ENCODE results near the gene TPM2. TPM values are rescaled to one million over a fixed set of nuclear protein-coding genes. Genes with fewer than 3 reads are reported as not detected.

TPM2 gene
- total RNA-seq, 1 experiment from 2014 or later: 7.0 TPM

DNA sequence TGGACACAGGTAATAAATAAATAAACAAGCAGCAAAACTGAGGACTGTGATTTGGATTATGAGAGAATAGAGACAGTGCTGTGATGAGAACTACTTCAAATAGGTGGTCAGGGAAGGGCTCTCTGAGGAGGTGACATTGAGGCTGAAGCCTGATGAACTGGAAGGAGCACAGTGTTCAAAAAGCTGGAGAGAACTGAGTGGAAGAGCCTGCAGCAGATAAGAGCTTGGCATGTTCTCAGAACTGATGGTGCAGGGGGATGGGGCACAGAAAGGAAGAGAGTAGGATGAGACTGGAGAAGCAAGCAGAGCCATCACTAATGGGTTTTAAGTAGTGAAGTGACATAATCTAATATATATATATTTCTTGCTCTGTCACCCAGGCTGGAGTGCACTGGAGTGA lies 11.2 kb upstream of the TPM2 start:
- H4K20me1 ChIP-seq (ENCODE audit: low read length): no peaks in the 10 kb centered on the region
- H3K4me2 ChIP-seq (ENCODE audit: low read length): no peak overlapping the region
- no TSS peak for BruUV-seq (replicated peaks)
- ChIA-PET CTCF (no interaction called here), POLR2A (ENCODE audit: unreplicated experiment) (no interaction called here)
- no peaks in the 10 kb centered on the region for H3K79me2 ChIP-seq (ENCODE audit: low read length)
- no peaks in the 10 kb centered on the region for H3K9me3 ChIP-seq (ENCODE audit: low read length)
- no peaks in the 10 kb centered on the region for H3F3A ChIP-seq (ENCODE audit: low read length, unreplicated experiment)
- ATAC-seq (no peak), DNase-seq (no peak)
- H3K27me3 ChIP-seq (ENCODE audit: low read length): no peaks in the 10 kb centered on the region
- peaks cover 8% of the 10 kb centered on the region for H3K4me1 ChIP-seq (ENCODE audit: insufficient read depth, low read length)
- no peak overlapping the region for H3K9ac ChIP-seq (ENCODE audit: low read length)
- peaks cover 50% of the 10 kb centered on the region for H3K36me3 ChIP-seq (ENCODE audit: low read depth, low read length)
- H3K27ac ChIP-seq (ENCODE audit: low read length): no peak overlapping the region
- no peak overlapping the region for H2AFZ ChIP-seq (ENCODE audit: low read length)
- TF ChIP-seq EZH2 (IDR thresholded peaks at IDR 0.05; ENCODE audit: low read length, unreplicated experiment): no peak
- no peaks in the 10 kb centered on the region for H3K9me2 ChIP-seq (replicated peaks; ENCODE audit: low read length)
- no peak overlapping the region for H3K4me3 ChIP-seq (ENCODE audit: low read length)
- intact Hi-C loops (cut with micrococcal nuclease): no loop called here

DNA sequence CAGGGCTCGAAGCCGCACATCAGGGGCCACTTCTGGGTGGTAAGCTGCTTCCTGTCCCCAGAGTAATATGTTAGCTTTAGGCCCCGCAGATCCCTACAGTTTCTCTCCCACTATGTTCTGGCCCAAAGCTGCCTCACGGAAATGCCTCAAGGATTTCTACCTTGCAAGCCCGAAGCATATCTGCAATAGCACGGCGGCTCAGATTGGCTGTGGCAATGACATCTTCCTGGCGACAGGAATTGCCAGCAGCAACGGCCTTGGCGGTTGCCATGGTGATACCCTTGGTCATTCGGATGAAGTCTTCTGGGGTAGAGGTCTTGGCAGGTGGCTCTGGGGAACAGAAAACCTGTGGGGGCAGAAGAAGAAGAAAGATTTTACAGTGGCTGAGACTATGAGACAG lies 10.3 kb upstream of the TPM2 start:
- H3K4me2 ChIP-seq (ENCODE audit: low read length): no peak overlapping the region
- H3K9me3 ChIP-seq (ENCODE audit: low read length): no peaks in the 10 kb centered on the region
- peaks cover 12% of the 10 kb centered on the region for H3K4me1 ChIP-seq (ENCODE audit: insufficient read depth, low read length)
- H3F3A ChIP-seq (ENCODE audit: low read length, unreplicated experiment): no peaks in the 10 kb centered on the region
- H3K4me3 ChIP-seq (ENCODE audit: low read length): no peak overlapping the region
- peaks cover 45% of the 10 kb centered on the region for H3K36me3 ChIP-seq (ENCODE audit: low read depth, low read length)
- no peak overlapping the region for H3K9ac ChIP-seq (ENCODE audit: low read length)
- no peaks in the 10 kb centered on the region for H3K79me2 ChIP-seq (ENCODE audit: low read length)
- CTCF ChIA-PET: no interaction called here
- no peak overlapping the region for H2AFZ ChIP-seq (ENCODE audit: low read length)
- TF ChIP-seq, protein P1, sequence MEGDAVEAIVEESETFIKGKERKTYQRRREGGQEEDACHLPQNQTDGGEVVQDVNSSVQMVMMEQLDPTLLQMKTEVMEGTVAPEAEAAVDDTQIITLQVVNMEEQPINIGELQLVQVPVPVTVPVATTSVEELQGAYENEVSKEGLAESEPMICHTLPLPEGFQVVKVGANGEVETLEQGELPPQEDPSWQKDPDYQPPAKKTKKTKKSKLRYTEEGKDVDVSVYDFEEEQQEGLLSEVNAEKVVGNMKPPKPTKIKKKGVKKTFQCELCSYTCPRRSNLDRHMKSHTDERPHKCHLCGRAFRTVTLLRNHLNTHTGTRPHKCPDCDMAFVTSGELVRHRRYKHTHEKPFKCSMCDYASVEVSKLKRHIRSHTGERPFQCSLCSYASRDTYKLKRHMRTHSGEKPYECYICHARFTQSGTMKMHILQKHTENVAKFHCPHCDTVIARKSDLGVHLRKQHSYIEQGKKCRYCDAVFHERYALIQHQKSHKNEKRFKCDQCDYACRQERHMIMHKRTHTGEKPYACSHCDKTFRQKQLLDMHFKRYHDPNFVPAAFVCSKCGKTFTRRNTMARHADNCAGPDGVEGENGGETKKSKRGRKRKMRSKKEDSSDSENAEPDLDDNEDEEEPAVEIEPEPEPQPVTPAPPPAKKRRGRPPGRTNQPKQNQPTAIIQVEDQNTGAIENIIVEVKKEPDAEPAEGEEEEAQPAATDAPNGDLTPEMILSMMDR (conservative IDR thresholded peaks at IDR 0.05; ENCODE audit: low read depth, low read length): no peak
- TF ChIP-seq EZH2phosphoT487 (IDR thresholded peaks at IDR 0.05; ENCODE audit: borderline replicate concordance, low read length) (no peak), EZH2 (IDR thresholded peaks at IDR 0.05; ENCODE audit: low read length, unreplicated experiment) (no peak)
- intact Hi-C loops (cut with micrococcal nuclease): no loop called here
- DNase-seq (no peak), ATAC-seq (no peak)
- no peak overlapping the region for H3K27ac ChIP-seq (ENCODE audit: low read length)
- H3K27me3 ChIP-seq (ENCODE audit: low read length): no peaks in the 10 kb centered on the region
- POLR2A ChIA-PET (ENCODE audit: unreplicated experiment): no interaction called here
- no peaks in the 10 kb centered on the region for H4K20me1 ChIP-seq (ENCODE audit: low read length)
- no TSS peak for BruUV-seq (replicated peaks)
- H3K9me2 ChIP-seq (replicated peaks; ENCODE audit: low read length): no peaks in the 10 kb centered on the region

DNA sequence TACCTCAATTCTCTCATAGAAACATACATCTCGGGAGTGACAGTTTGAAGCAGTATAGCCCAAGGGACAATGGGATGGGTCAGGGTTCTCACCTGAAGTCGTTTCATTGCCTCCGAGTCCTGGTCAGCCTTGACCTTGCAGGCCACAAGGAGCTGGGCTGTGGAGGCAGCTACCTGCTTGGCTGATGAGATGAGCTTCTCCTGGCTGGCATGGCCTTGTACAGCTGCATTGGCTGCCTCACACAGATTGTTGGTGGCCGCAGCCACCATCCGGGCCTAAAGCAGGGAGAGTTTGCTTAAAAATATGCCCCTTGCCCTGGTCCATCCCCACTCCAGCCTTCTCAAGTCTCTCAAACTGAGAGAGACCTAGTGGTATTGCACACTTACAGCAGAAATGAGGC lies 8.5 kb upstream of the TPM2 start:
- Histone ChIP-seq H3K4me1 (ENCODE audit: insufficient read depth, low read length) (peaks cover 12% of the 10 kb centered on the region), H3K27me3 (ENCODE audit: low read length) (no peaks in the 10 kb centered on the region), H3K9me3 (ENCODE audit: low read length) (no peaks in the 10 kb centered on the region), H3K4me2 (ENCODE audit: low read length) (no peak overlapping the region), H4K20me1 (ENCODE audit: low read length) (no peaks in the 10 kb centered on the region), H3F3A (ENCODE audit: low read length, unreplicated experiment) (no peaks in the 10 kb centered on the region), H3K4me3 (ENCODE audit: low read length) (no peak overlapping the region), H3K79me2 (ENCODE audit: low read length) (no peaks in the 10 kb centered on the region), H2AFZ (ENCODE audit: low read length) (no peak overlapping the region), H3K9me2 (replicated peaks; ENCODE audit: low read length) (no peaks in the 10 kb centered on the region), H3K9ac (ENCODE audit: low read length) (no peak overlapping the region), H3K36me3 (ENCODE audit: low read depth, low read length) (peaks cover 33% of the 10 kb centered on the region), H3K27ac (ENCODE audit: low read length) (no peak overlapping the region)
- no peak for ATAC-seq
- no peak for TF ChIP-seq EZH2phosphoT487 (IDR thresholded peaks at IDR 0.05; ENCODE audit: borderline replicate concordance, low read length)
- no peak for TF ChIP-seq EZH2 (IDR thresholded peaks at IDR 0.05; ENCODE audit: low read length, unreplicated experiment)
- TF ChIP-seq, protein P1 (conservative IDR thresholded peaks at IDR 0.05; ENCODE audit: low read depth, low read length): no peak
- no peak for DNase-seq
- no TSS peak for BruUV-seq (replicated peaks)
- intact Hi-C loops (cut with micrococcal nuclease): loop anchor here (5.0 kb wide), 1 partner anchor 41 kb away; the partner anchor contains the start of genes CCDC107 and RMRP
- CTCF ChIA-PET: no interaction called here
- POLR2A ChIA-PET (ENCODE audit: unreplicated experiment): no interaction called here
